CD14-positive monocyte (primary cell): Measurements from ENCODE around the gene NRXN3. TPM values are rescaled to one million over a fixed set of nuclear protein-coding genes. Genes with fewer than 3 reads are reported as not detected.

Experiments used
- DNase-seq, 3 donors: peaks; one replicate each; pipeline ENCODE4 v3.0.0-alpha.2; 2011 to 2022
- H2AFZ ChIP-seq: 2 replicates; pipeline ENCODE4 v1.6.0; 2012; ENCODE audit warnings: mild to moderate bottlenecking, low read depth, low read length, inconsistent platforms; ENCODE audit not compliant: insufficient read depth, poor library complexity, severe bottlenecking
- H3K27ac ChIP-seq, 2 donors: 1 replicate in 1 of 2; 2 replicates in 1 of 2; pipeline ENCODE4 v1.5.1; 2012 to 2013; ENCODE audit warnings: low read length in 2 of 2, control low read depth in 1 of 2, inconsistent platforms in 1 of 2, low read depth in 1 of 2, mild to moderate bottlenecking in 1 of 2
- H3K27me3 ChIP-seq, 2 donors: one replicate each; pipeline versions ENCODE4 v1.6.0 to v1.6.1; 2011 to 2013; ENCODE audit warnings: low read length in 2 of 2; ENCODE audit not compliant: control insufficient read depth in 2 of 2, insufficient read depth in 2 of 2
- H3K36me3 ChIP-seq, 2 donors: replicated peaks in 1 of 2; 1 replicate in 1 of 2; 2 replicates in 1 of 2; pipeline versions ENCODE4 v1.5.1 to v1.6.1; 2012 to 2013; ENCODE audit warnings: low read length in 2 of 2, control low read depth in 1 of 2, inconsistent platforms in 1 of 2, mild to moderate bottlenecking in 1 of 2; ENCODE audit not compliant: insufficient read depth in 2 of 2, control insufficient read depth in 1 of 2
- H3K4me1 ChIP-seq, 2 donors: 1 replicate in 1 of 2; 2 replicates in 1 of 2; pipeline versions ENCODE4 v1.5.1 to v1.6.1; 2012 to 2013; ENCODE audit warnings: low read length in 2 of 2, control low read depth in 1 of 2, inconsistent platforms in 1 of 2, mild to moderate bottlenecking in 1 of 2, moderate library complexity in 1 of 2; ENCODE audit not compliant: insufficient read depth in 2 of 2, control insufficient read depth in 1 of 2
- H3K4me2 ChIP-seq: replicated peaks from 2 replicates; pipeline ENCODE3; 2012; ENCODE audit warnings: low read length, moderate library complexity, mild to moderate bottlenecking; ENCODE audit not compliant: poor library complexity, severe bottlenecking; ENCODE audit errors: extremely low read depth
- H3K4me3 ChIP-seq, 3 experiments: fragments of 200-600 bp in 1 of 3; sonication (generic) in 1 of 3; replicated peaks in 1 of 3; 1 replicate in 2 of 3; 2 replicates in 1 of 3; pipeline ENCODE4 v1.5.1; 2011 to 2013; ENCODE audit warnings: low read length in 3 of 3, mild to moderate bottlenecking in 3 of 3, control low read depth in 2 of 3, low read depth in 2 of 3, inconsistent platforms in 1 of 3, moderate library complexity in 1 of 3
- H3K79me2 ChIP-seq: 2 replicates; pipeline ENCODE4 v1.6.0; 2012; ENCODE audit warnings: mild to moderate bottlenecking, control low read depth, inconsistent platforms, low read length, moderate library complexity; ENCODE audit not compliant: insufficient read depth
- H3K9ac ChIP-seq: 2 replicates; pipeline ENCODE4 v1.6.0; 2017; ENCODE audit warnings: low read length, mild to moderate bottlenecking; ENCODE audit not compliant: insufficient read depth, poor library complexity, severe bottlenecking
- H3K9me3 ChIP-seq, 2 donors: replicated peaks in 1 of 2; 1 replicate in 1 of 2; 2 replicates in 1 of 2; pipeline versions ENCODE4 v1.5.1 to v1.6.1; 2012 to 2013; ENCODE audit warnings: low read length in 2 of 2, control low read depth in 1 of 2; ENCODE audit not compliant: control insufficient read depth in 1 of 2, insufficient read depth in 1 of 2
- H4K20me1 ChIP-seq: 2 replicates; pipeline ENCODE4 v1.6.0; 2012; ENCODE audit warnings: mild to moderate bottlenecking, low read length, control low read depth, moderate library complexity; ENCODE audit not compliant: insufficient read depth
- H3K27ac Mint-ChIP-seq, 7 donors: one replicate each; pipeline ENCODE4 v1.8.0; 2020; ENCODE audit warnings: mild to moderate bottlenecking in 7 of 7, mixed read lengths in 7 of 7, moderate library complexity in 6 of 7, inconsistent platforms in 2 of 7
- H3K27me3 Mint-ChIP-seq, 3 donors: one replicate each; pipeline ENCODE4 v1.8.0; 2021 to 2022; ENCODE audit warnings: low read depth in 3 of 3, mild to moderate bottlenecking in 3 of 3, mixed read lengths in 3 of 3, moderate library complexity in 3 of 3, inconsistent platforms in 1 of 3
- H3K36me3 Mint-ChIP-seq, 2 donors: one replicate each; pipeline ENCODE4 v1.8.0; 2020; ENCODE audit warnings: mixed read lengths in 2 of 2, inconsistent platforms in 1 of 2, mild to moderate bottlenecking in 1 of 2
- H3K4me1 Mint-ChIP-seq: one replicate; pipeline ENCODE4 v1.8.0; 2020; ENCODE audit warnings: mild to moderate bottlenecking, mixed read lengths
- H3K4me3 Mint-ChIP-seq, 2 donors: one replicate each; pipeline ENCODE4 v1.8.0; 2020; ENCODE audit warnings: mild to moderate bottlenecking in 2 of 2, mixed read lengths in 2 of 2, moderate library complexity in 1 of 2
- H3K9me3 Mint-ChIP-seq, 7 donors: one replicate each; pipeline ENCODE4 v1.8.0; 2020 to 2022; ENCODE audit warnings: mixed read lengths in 7 of 7, mild to moderate bottlenecking in 6 of 7, moderate library complexity in 6 of 7, inconsistent platforms in 2 of 7
- WGBS: methylation state at CpG from one replicate; pipeline ENCODE4 v1.1.5; 2013; ENCODE audit warnings: missing lambda C conversion rate; ENCODE audit not compliant: insufficient coverage; 5-methylcytosine and 5-hydroxymethylcytosine counted together
- intact Hi-C, 2 donors: fragments of 100-400 bp; cut with micrococcal nuclease; formaldehyde crosslinking; loops; one replicate each; pipeline versions ENCODE4 v1.15.0 to v1.15.1; 2023
- polyA plus RNA-seq, 3 donors: library from polyadenylated mRNA; depleted of rRNA in 1 of 3; unstranded in 2 of 3; stranded (reverse) in 1 of 3; fragments of 300-500 nt in 2 of 3; fragments of >200 nt in 1 of 3; fragmentation: Illumina TruSeq in 2 of 3; gene quantifications; 1 replicate in 2 of 3; 2 replicates in 1 of 3; pipeline ENCODE4 v1.2.3, GENCODE V29; 2012 to 2021
- TF ChIP-seq, protein P1 (sequence below): fragments of 200-600 bp; IDR thresholded peaks from one replicate; pipeline ENCODE4 v1.8.0; 2022; ENCODE audit warnings: antibody characterized with exemption, mild to moderate bottlenecking

NRXN3 gene
- polyA plus RNA-seq, 3 donors, result not detected

DNA sequence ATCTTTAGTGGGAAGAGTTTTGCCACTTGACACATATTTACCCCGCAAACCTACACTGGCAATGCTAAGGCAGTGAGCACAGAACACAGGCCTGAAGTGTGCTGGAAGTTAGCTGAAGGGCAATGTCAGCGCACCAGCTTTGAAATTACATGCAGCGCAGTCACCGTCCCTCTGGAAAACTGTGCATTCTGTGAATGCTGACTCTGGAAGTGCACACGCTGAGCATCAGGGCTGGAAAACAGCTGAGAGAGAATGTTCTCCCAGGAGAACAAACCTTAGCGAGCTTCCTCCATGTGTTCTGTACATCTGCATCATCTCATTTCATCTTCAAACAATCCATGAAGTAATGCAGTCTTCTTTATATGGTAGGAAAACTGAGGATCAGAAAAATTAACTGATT is 448.2 kb downstream of the NRXN3 start:
- Histone ChIP-seq H3K36me3 (no peaks in the 10 kb centered on the region), H3K27ac (no peak overlapping the region), H2AFZ (no peak overlapping the region), H3K9me3 (no peaks in the 10 kb centered on the region), H3K4me2 (no peak overlapping the region), H3K4me3 (no peak overlapping the region), H3K27me3 (no peaks in the 10 kb centered on the region), H3K4me1 (no peaks in the 10 kb centered on the region), H3K9ac (no peak overlapping the region), H4K20me1 (no peaks in the 10 kb centered on the region), H3K79me2 (no peaks in the 10 kb centered on the region)
- intact Hi-C loops, result no loop called here
- TF ChIP-seq, protein P1, sequence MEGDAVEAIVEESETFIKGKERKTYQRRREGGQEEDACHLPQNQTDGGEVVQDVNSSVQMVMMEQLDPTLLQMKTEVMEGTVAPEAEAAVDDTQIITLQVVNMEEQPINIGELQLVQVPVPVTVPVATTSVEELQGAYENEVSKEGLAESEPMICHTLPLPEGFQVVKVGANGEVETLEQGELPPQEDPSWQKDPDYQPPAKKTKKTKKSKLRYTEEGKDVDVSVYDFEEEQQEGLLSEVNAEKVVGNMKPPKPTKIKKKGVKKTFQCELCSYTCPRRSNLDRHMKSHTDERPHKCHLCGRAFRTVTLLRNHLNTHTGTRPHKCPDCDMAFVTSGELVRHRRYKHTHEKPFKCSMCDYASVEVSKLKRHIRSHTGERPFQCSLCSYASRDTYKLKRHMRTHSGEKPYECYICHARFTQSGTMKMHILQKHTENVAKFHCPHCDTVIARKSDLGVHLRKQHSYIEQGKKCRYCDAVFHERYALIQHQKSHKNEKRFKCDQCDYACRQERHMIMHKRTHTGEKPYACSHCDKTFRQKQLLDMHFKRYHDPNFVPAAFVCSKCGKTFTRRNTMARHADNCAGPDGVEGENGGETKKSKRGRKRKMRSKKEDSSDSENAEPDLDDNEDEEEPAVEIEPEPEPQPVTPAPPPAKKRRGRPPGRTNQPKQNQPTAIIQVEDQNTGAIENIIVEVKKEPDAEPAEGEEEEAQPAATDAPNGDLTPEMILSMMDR, result no peak
- no peaks in the 10 kb centered on the region for H3K36me3 Mint-ChIP-seq
- DNase-seq, result no peak
- H3K4me1 Mint-ChIP-seq, result no peaks in the 10 kb centered on the region
- H3K9me3 Mint-ChIP-seq, result peaks cover 0 to 5% (median 0%) of the 10 kb centered on the region in 7 donors
- WGBS, result 97% methylated on average over 3 of the region's 6 CpGs
- no peak overlapping the region for H3K27ac Mint-ChIP-seq
- H3K27me3 Mint-ChIP-seq, result peaks cover 0 to 2% (median 0%) of the 10 kb centered on the region in 3 donors
- no peak overlapping the region for H3K4me3 Mint-ChIP-seq

DNA sequence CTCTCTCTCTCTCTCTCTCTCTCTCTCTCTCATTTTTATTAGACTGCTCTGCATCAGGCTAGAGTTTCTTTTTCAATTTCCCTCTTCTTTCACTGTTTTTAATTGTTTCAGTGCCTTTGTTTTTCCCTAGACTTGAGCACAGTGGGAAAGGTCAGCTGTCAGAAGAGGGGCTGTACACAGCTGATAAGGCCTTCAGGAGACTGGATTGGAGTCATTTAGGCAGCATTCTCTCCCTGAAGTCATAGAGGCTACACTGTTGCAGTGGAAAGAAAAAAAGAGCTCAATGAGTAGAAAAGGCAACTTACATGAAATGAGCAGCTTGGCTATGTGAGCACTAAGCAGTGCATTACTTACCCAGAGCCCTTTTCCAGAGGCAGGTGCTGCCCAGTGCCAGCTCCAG is 456.9 kb downstream of the NRXN3 start:
- no peak for DNase-seq
- Histone ChIP-seq H3K9me3 (no peaks in the 10 kb centered on the region), H3K4me3 (no peak overlapping the region), H3K27me3 (no peaks in the 10 kb centered on the region), H3K9ac (no peak overlapping the region), H3K4me2 (no peak overlapping the region), H3K79me2 (no peaks in the 10 kb centered on the region), H3K27ac (no peak overlapping the region), H3K4me1 (no peaks in the 10 kb centered on the region), H2AFZ (no peak overlapping the region), H4K20me1 (no peaks in the 10 kb centered on the region), H3K36me3 (no peaks in the 10 kb centered on the region)
- no peaks in the 10 kb centered on the region for H3K4me1 Mint-ChIP-seq
- no peak overlapping the region for H3K4me3 Mint-ChIP-seq
- H3K27ac Mint-ChIP-seq, result no peak overlapping the region
- peaks cover 0 to 3% (median 0%) of the 10 kb centered on the region in 3 donors for H3K27me3 Mint-ChIP-seq
- intact Hi-C loops, result no loop called here
- TF ChIP-seq, protein P1, result no peak
- H3K36me3 Mint-ChIP-seq, result no peaks in the 10 kb centered on the region
- peaks cover 0 to 3% (median 2%) of the 10 kb centered on the region in 7 donors for H3K9me3 Mint-ChIP-seq
